NCI-H2196 (cell line): Measurements from ENCODE around the gene MAD2L2.

Experiments
- DNase-seq: peaks from one replicate; lab custom pipeline; 2025; ENCODE audit not compliant: unreplicated experiment; lab: John Stamatoyannopoulos, UW

The MAD2L2 gene

GRCh38 chr1:11654137-11654938, 26.6 kb downstream of the MAD2L2 start, which contains the start of the genes FBXO2 and FBXO44:
FBXO2 (minus strand) TSS chr1:11654429; CDS start chr1:11654340, 89 bp downstream.
FBXO44 (plus strand) TSS chr1:11654877; CDS start chr1:11655836, 959 bp downstream.
- peak; percentile 37 for DNase-seq

- DNase-seq, result no peak
These were observed 27.1 kb downstream of the MAD2L2 start for GRCh38 chr1:11653861-11654136.

GRCh38 chr1:11653101-11653860, 27.7 kb downstream of the MAD2L2 start:
- no peak for DNase-seq

GRCh38 chr1:11652203-11652780, 28.7 kb downstream of the MAD2L2 start:
- DNase-seq, result no peak

GRCh38 chr1:11651017-11651416, 29.9 kb downstream of the MAD2L2 start:
- no peak for DNase-seq

- DNase-seq, result no peak
These were observed 30.5 kb downstream of the MAD2L2 start for GRCh38 chr1:11650331-11650991.

- DNase-seq, result no peak
These were observed 31.2 kb downstream of the MAD2L2 start for GRCh38 chr1:11649624-11650330.

GRCh38 chr1:11649237-11649623, 31.7 kb downstream of the MAD2L2 start:
- DNase-seq, result no peak

GRCh38 chr1:11648732-11649158, 32.2 kb downstream of the MAD2L2 start:
- no peak for DNase-seq

- DNase-seq, result no peak
These were observed 32.9 kb downstream of the MAD2L2 start for GRCh38 chr1:11648039-11648438.

- no peak for DNase-seq
These were observed 33.6 kb downstream of the MAD2L2 start for GRCh38 chr1:11647333-11647732.

- DNase-seq, result no peak
These were observed 34.6 kb downstream of the MAD2L2 start for GRCh38 chr1:11646317-11646716.

- DNase-seq, result peak; percentile 88
These were observed 35.2 kb downstream of the MAD2L2 start for GRCh38 chr1:11645670-11646265.

GRCh38 chr1:11645270-11645669, 35.7 kb downstream of the MAD2L2 start:
- no peak for DNase-seq

- no peak for DNase-seq
These were observed 37.2 kb downstream of the MAD2L2 start for GRCh38 chr1:11643782-11644181.

GRCh38 chr1:11642418-11643017, 38.4 kb downstream of the MAD2L2 start:
- peak; percentile 73 for DNase-seq

GRCh38 chr1:11641776-11642305, 39.1 kb downstream of the MAD2L2 start:
- DNase-seq, result no peak

GRCh38 chr1:11640944-11641343, 40.0 kb downstream of the MAD2L2 start:
- DNase-seq, result no peak

GRCh38 chr1:11640101-11640500, 40.8 kb downstream of the MAD2L2 start:
- no peak for DNase-seq

GRCh38 chr1:11639372-11639771, 41.6 kb downstream of the MAD2L2 start:
- DNase-seq, result no peak
